Colon (tissue), 2 donors: ENCODE measurements around the gene DNAI1.
"Not testable (repeated sequence)": the region's sequence is repeated elsewhere in the genome, so short reads cannot be mapped to it uniquely, and the experiment has no call there.

ENCODE experiments used
- FAIRE-seq: peaks from 2 replicates; lab custom pipeline; 2012; peaks lifted over from hg19 to GRCh38; lab: Jason Lieb, UNC
- donor health status: control.
- donor health status: control.

DNAI1 gene

GRCh38 chr9:34451135-34451534 lies 7.5 kb upstream of the DNAI1 start:
- no peak for FAIRE-seq

GRCh38 chr9:34451545-34451944 lies 7.1 kb upstream of the DNAI1 start:
- FAIRE-seq = no peak

GRCh38 chr9:34452568-34452967 lies 6.0 kb upstream of the DNAI1 start:
- FAIRE-seq = no peak

- FAIRE-seq = no peak
Measured at GRCh38 chr9:34454571-34455065, 4.0 kb upstream of the DNAI1 start.

GRCh38 chr9:34456151-34456550 lies 2.5 kb upstream of the DNAI1 start:
- no peak for FAIRE-seq

GRCh38 chr9:34456746-34457145 lies 1.9 kb upstream of the DNAI1 start:
- no peak for FAIRE-seq

GRCh38 chr9:34457266-34458012 lies 1.2 kb upstream of the DNAI1 start:
- FAIRE-seq = no peak

GRCh38 chr9:34458959-34459340 lies 345 bp downstream of the DNAI1 start:
- no peak for FAIRE-seq

GRCh38 chr9:34459356-34459755 lies 751 bp downstream of the DNAI1 start:
- no peak for FAIRE-seq

- no peak for FAIRE-seq
Measured at GRCh38 chr9:34459941-34460340, 1.3 kb downstream of the DNAI1 start.

GRCh38 chr9:34463098-34463900 lies 4.7 kb downstream of the DNAI1 start:
- FAIRE-seq = no peak

- no peak for FAIRE-seq
Measured at GRCh38 chr9:34463901-34464232, 5.3 kb downstream of the DNAI1 start.

GRCh38 chr9:34464571-34464970 lies 6.0 kb downstream of the DNAI1 start:
- FAIRE-seq = no peak

- FAIRE-seq = no peak
Measured at GRCh38 chr9:34465468-34465867, 6.9 kb downstream of the DNAI1 start.

- no peak for FAIRE-seq
Measured at GRCh38 chr9:34475097-34475496, 16.5 kb downstream of the DNAI1 start.

- no peak for FAIRE-seq
Measured at GRCh38 chr9:34477541-34477940, 18.9 kb downstream of the DNAI1 start.

- no peak for FAIRE-seq
Measured at GRCh38 chr9:34479431-34479866, 20.8 kb downstream of the DNAI1 start.

GRCh38 chr9:34481620-34482019 lies 23.0 kb downstream of the DNAI1 start:
- not testable (repeated sequence) for FAIRE-seq

- not testable (repeated sequence) for FAIRE-seq
Measured at GRCh38 chr9:34482746-34483145, 24.1 kb downstream of the DNAI1 start.

GRCh38 chr9:34484678-34485077 lies 26.1 kb downstream of the DNAI1 start:
- FAIRE-seq = no peak

- FAIRE-seq = no peak
Measured at GRCh38 chr9:34485822-34486221, 27.2 kb downstream of the DNAI1 start.

- FAIRE-seq = no peak
Measured at GRCh38 chr9:34486572-34486971, 28.0 kb downstream of the DNAI1 start.

GRCh38 chr9:34490360-34490759 lies 31.8 kb downstream of the DNAI1 start:
- no peak for FAIRE-seq

- FAIRE-seq = no peak
Measured at GRCh38 chr9:34490760-34491159, 32.2 kb downstream of the DNAI1 start.
